K562 (cell line): ENCODE results near the gene SVIL. TPM values are rescaled to one million over a fixed set of nuclear protein-coding genes. Genes with fewer than 3 reads are reported as not detected.

ENCODE experiments used
- ATAC-seq: fragments of 200-7000 bp; cut with Tn5 transposase; 3 replicates; pipeline ENCODE4 v1.9.1; 2020; ENCODE audit warnings: moderate library complexity
- BruUV-seq: library from RNA; stranded (reverse); fragments of 400-500 nt; replicated peaks from 2 replicates; lab custom pipeline; 2021; lab: Mats Ljungman, UMichigan
- CTCF ChIA-PET: fragments of 300-600 bp; formaldehyde crosslinking; extraction: SDS; loops from one replicate; lab custom pipeline; 2021; ENCODE audit warnings: low intra/inter-chr PET ratio; lab: Yijun Ruan, JAX
- POLR2A ChIA-PET: fragments of 300-600, 350-650 bp; sonication (Branson Sonifier 250); formaldehyde crosslinking; extraction: SDS; loops from one replicate; lab custom pipeline; 2021; ENCODE audit warnings: antibody characterized with exemption, inconsistent platforms; lab: Yijun Ruan, JAX
- DNase-seq, 4 experiments: peaks; one replicate each; pipeline versions ENCODE4 v3.0.0 to v3.0.0-alpha.2; 2011 to 2018; ENCODE audit warnings: low spot score in 3 of 4, mixed read lengths in 3 of 4; ENCODE audit errors: extremely low read depth in 1 of 4
- FAIRE-seq: peaks from 2 replicates; lab custom pipeline; 2011; peaks lifted over from hg19 to GRCh38; lab: Jason Lieb, UNC
- H2AFZ ChIP-seq: 2 replicates; pipeline ENCODE4 v1.6.0; 2011; ENCODE audit warnings: low read depth, low read length, control low read depth, inconsistent platforms
- H3K27ac ChIP-seq: fragments of 200-600 bp; 3 replicates; pipeline ENCODE4 v1.8.0; 2011; ENCODE audit warnings: low read depth, mild to moderate bottlenecking, control low read depth, inconsistent platforms, low read length, moderate library complexity, mixed read lengths; ENCODE audit errors: extremely low read depth
- H3K27me3 ChIP-seq, 2 experiments: fragments of 300-600 bp in 1 of 2; 2 replicates in 1 of 2; 3 replicates in 1 of 2; pipeline versions ENCODE4 v1.6.0 to v1.8.0; 2011; ENCODE audit warnings: inconsistent platforms in 2 of 2, low read length in 2 of 2, mild to moderate bottlenecking in 1 of 2, mixed read lengths in 1 of 2, moderate library complexity in 1 of 2; ENCODE audit not compliant: control insufficient read depth in 2 of 2, insufficient read depth in 2 of 2
- H3K36me3 ChIP-seq: fragments of 300-600 bp; 3 replicates; pipeline ENCODE4 v1.8.0; 2011; ENCODE audit warnings: mild to moderate bottlenecking, low read length, inconsistent platforms; ENCODE audit not compliant: control insufficient read depth, insufficient read depth
- H3K4me1 ChIP-seq, 2 experiments: fragments of 200-600 bp in 1 of 2; replicated peaks in 1 of 2; 2 replicates in 1 of 2; 3 replicates in 1 of 2; pipeline versions ENCODE4 v1.5.1 to v1.8.0; 2011; ENCODE audit warnings: inconsistent platforms in 2 of 2, low read length in 2 of 2, mild to moderate bottlenecking in 1 of 2, mixed read lengths in 1 of 2, moderate library complexity in 1 of 2; ENCODE audit not compliant: control insufficient read depth in 2 of 2, insufficient read depth in 2 of 2
- H3K4me2 ChIP-seq: 2 replicates; pipeline ENCODE4 v1.6.1; 2011; ENCODE audit warnings: low read length, control low read depth, inconsistent platforms, mixed read lengths; ENCODE audit not compliant: insufficient read depth
- H3K4me3 ChIP-seq: fragments of 200-600 bp; sonication (generic), shearing (Covaris generic); 2 replicates; pipeline ENCODE4 v1.5.1; 2016; ENCODE audit warnings: control low read depth, inconsistent platforms
- H3K79me2 ChIP-seq: fragments of 200-600 bp; 3 replicates; pipeline ENCODE4 v1.8.0; 2011; ENCODE audit warnings: low read length, inconsistent platforms; ENCODE audit not compliant: control insufficient read depth, insufficient read depth
- H3K9ac ChIP-seq, 2 experiments: 2 replicates each; pipeline versions ENCODE4 v1.6.0 to v1.6.1; 2011; ENCODE audit warnings: low read depth in 2 of 2, low read length in 2 of 2, control low read depth in 1 of 2, inconsistent platforms in 1 of 2, mild to moderate bottlenecking in 1 of 2, mixed read lengths in 1 of 2; ENCODE audit not compliant: insufficient read depth in 1 of 2
- H3K9me1 ChIP-seq: one replicate; pipeline ENCODE4 v1.6.0; 2011; ENCODE audit warnings: inconsistent platforms, mild to moderate bottlenecking, low read length, moderate library complexity; ENCODE audit not compliant: control insufficient read depth, insufficient read depth
- H3K9me3 ChIP-seq: replicated peaks from 2 replicates; pipeline ENCODE4 v1.5.1; 2011; ENCODE audit warnings: low read depth, low read length, inconsistent platforms; ENCODE audit not compliant: control insufficient read depth, insufficient read depth
- H4K20me1 ChIP-seq: replicated peaks from 2 replicates; pipeline ENCODE4 v1.6.1; 2011; ENCODE audit warnings: low read length, inconsistent platforms, mixed read lengths; ENCODE audit not compliant: control insufficient read depth, insufficient read depth
- JUND ChIP-seq, 2 experiments: IDR thresholded peaks; 2 replicates in 1 of 2; 3 replicates in 1 of 2; pipeline ENCODE4 v1.6.1; 2011; ENCODE audit warnings: borderline replicate concordance in 2 of 2, low read depth in 2 of 2, low read length in 2 of 2, improper control_type of control experiment in 1 of 2, missing biosample characterization in 1 of 2, missing genetic modification characterization in 1 of 2, missing genetic modification reagents in 1 of 2
- NRF1 ChIP-seq, 2 experiments: fragments of 450-650 bp; IDR thresholded peaks in 1 of 2; conservative IDR thresholded peaks in 1 of 2; 2 replicates each; pipeline ENCODE4 v1.6.1; 2014; ENCODE audit warnings: mild to moderate bottlenecking in 2 of 2
- POLR2AphosphoS5 ChIP-seq: IDR thresholded peaks from 2 replicates; pipeline ENCODE4 v1.6.1; 2011; ENCODE audit warnings: mild to moderate bottlenecking, low read depth, low read length, moderate library complexity; ENCODE audit not compliant: control insufficient read depth, insufficient read depth
- RBM15 ChIP-seq: fragments of 200-400 bp; formaldehyde crosslinking; IDR thresholded peaks from 2 replicates; pipeline ENCODE4 v1.6.1; 2018; ENCODE audit warnings: mild to moderate bottlenecking, low read length, moderate library complexity; ENCODE audit not compliant: insufficient read depth
- RUNX1 ChIP-seq: sonication (generic); IDR thresholded peaks from 2 replicates; pipeline ENCODE4 v1.6.1; 2016; ENCODE audit warnings: antibody characterized with exemption, low read depth
- SLC30A9 ChIP-seq: fragments of 250-450 bp; sonication (Bioruptor Pico); IDR thresholded peaks from 2 replicates; pipeline ENCODE4 v1.8.0; 2022; ENCODE audit warnings: mild to moderate bottlenecking, moderate library complexity
- TCF15 ChIP-seq: fragments of 250-450 bp; sonication (Bioruptor Pico); IDR thresholded peaks from 2 replicates; pipeline ENCODE4 v1.8.0; 2022; ENCODE audit warnings: moderate library complexity, mild to moderate bottlenecking, inconsistent platforms
- ZBTB40 ChIP-seq, 2 experiments: fragments of 450-650 bp in 1 of 2; sonication (generic) in 1 of 2; formaldehyde crosslinking in 1 of 2; IDR thresholded peaks; 2 replicates each; pipeline versions ENCODE4 v1.7.1 to v1.9.0; 2016 to 2022; ENCODE audit warnings: inconsistent platforms in 1 of 2, mild to moderate bottlenecking in 1 of 2, missing genetic modification reagents in 1 of 2
- ZC3H11A ChIP-seq: IDR thresholded peaks from 2 replicates; pipeline ENCODE4 v1.6.1; 2012; ENCODE audit warnings: low read depth, low read length, improper control_type of control experiment
- ZNF408 ChIP-seq: fragments of 250-450 bp; sonication (Bioruptor Pico); IDR thresholded peaks from 2 replicates; pipeline ENCODE4 v1.4.0; 2020; ENCODE audit warnings: low read depth, mild to moderate bottlenecking, moderate library complexity
- WGBS: fragments of 100-300 bp; shearing (Covaris generic); methylation state at CpG from one replicate; pipeline ENCODE4 v1.1.6; 2016; ENCODE audit warnings: low coverage, mixed read lengths; ENCODE audit not compliant: insufficient coverage; ENCODE audit errors: missing lambda C conversion rate; 5-methylcytosine and 5-hydroxymethylcytosine counted together
- in situ Hi-C: fragments of 300-500 bp; cut with MboI; formaldehyde crosslinking; loops from 4 replicates; pipeline ENCODE4 v1.15.0; 2018; ENCODE audit warnings: inconsistent platforms, mixed read lengths
- intact Hi-C: fragments of 100-400 bp; cut with micrococcal nuclease; formaldehyde crosslinking; loops from 2 replicates; pipeline ENCODE4 v1.14.2; 2022
- polyA plus RNA-seq, 8 experiments: library from polyadenylated mRNA; depleted of rRNA in 4 of 8; stranded (reverse) in 5 of 8; unstranded in 3 of 8; fragments of >200 nt; fragmentation: Nextera tagmentation in 2 of 8; fragmentation: Illumina TruSeq in 1 of 8; extraction: Ambion mirVana in 2 of 8; extraction: Trizol in 1 of 8; gene quantifications; 2 replicates each; pipeline versions ENCODE4 v1.2.1 to v1.2.3, GENCODE V29; 2011 to 2014; ENCODE audit warnings: inconsistent platforms in 1 of 8, missing spikeins in 1 of 8
- total RNA-seq, 7 experiments: library from RNA; depleted of rRNA in 6 of 7; stranded (reverse); fragments of >200 nt in 6 of 7; fragmentation: Illumina TruSeq in 2 of 7; extraction: Trizol in 2 of 7; gene quantifications; 2 replicates each; pipeline versions ENCODE4 v1.2.1 to v1.2.3, GENCODE V29; 2011 to 2021; ENCODE audit warnings: low replicate concordance in 1 of 7

The SVIL gene
- total and polyA plus RNA-seq, 9 of the 15 experiments (the other 6 are each of a cell fraction or from before 2014, with no cell fraction given), result under 0.01 to 0.18 (median 0.05) TPM; not detected in 3

- Histone ChIP-seq H3K9me1 (no peaks in the 10 kb centered on the region), H3K79me2 (no peaks in the 10 kb centered on the region), H3K4me2 (no peak overlapping the region), H3K36me3 (no peaks in the 10 kb centered on the region), H3K27me3 (peaks cover 29 to 36% of the 10 kb centered on the region in 2 experiments), H3K9ac (no peak overlapping the region), H4K20me1 (no peaks in the 10 kb centered on the region), H3K27ac (no peak overlapping the region), H3K4me1 (no peaks in the 10 kb centered on the region), H3K9me3 (no peaks in the 10 kb centered on the region), H3K4me3 (no peak overlapping the region), H2AFZ (no peak overlapping the region)
- ATAC-seq (no peak), FAIRE-seq (no peak), DNase-seq (no peak)
- CTCF ChIA-PET, result interaction anchor here (0.8 kb wide), 1 partner anchor 133 kb away, joined by 3 read pairs; no protein-coding TSS in a partner anchor
- in situ Hi-C loops (no loop called here), intact Hi-C loops (no loop called here)
- POLR2A ChIA-PET, result interaction anchor here (0.7 to 2.8 kb wide), 3 partner anchors 10 to 14 kb away, joined by 3 to 9 read pairs (median 3); no protein-coding TSS in a partner anchor
- 3% methylated on average over 4 of the region's 4 CpGs for WGBS
- no TSS peak for BruUV-seq
- no peak for TF ChIP-seq ZBTB40 (IDR thresholded peaks at IDR 0.05)
- TF ChIP-seq ZBTB40 (CRISPR knock-in tag; IDR thresholded peaks at IDR 0.05), result no peak
- no peak for TF ChIP-seq SLC30A9 (CRISPR knock-in tag)
- TF ChIP-seq POLR2AphosphoS5, result no peak
- no peak for TF ChIP-seq TCF15 (CRISPR knock-in tag)
- TF ChIP-seq NRF1 (conservative IDR thresholded peaks at IDR 0.05 in 1 of 2, IDR thresholded peaks at IDR 0.05 in 1 of 2), result no peak
- no peak for TF ChIP-seq RBM15
- no peak for TF ChIP-seq ZC3H11A
- TF ChIP-seq JUND (IDR thresholded peaks at IDR 0.05; ENCODE audit: borderline replicate concordance, low read depth, low read length), result no peak
- TF ChIP-seq JUND (tag; IDR thresholded peaks at IDR 0.05; ENCODE audit: borderline replicate concordance, low read depth, low read length), result no peak
- TF ChIP-seq RUNX1, result no peak
- TF ChIP-seq ZNF408 (CRISPR knock-in tag), result no peak
Measured at GRCh38 chr10:29522918-29523317, 111.9 kb downstream of the SVIL start.
